Stimulated activated CD4-positive, alpha-beta T cell treated with anti-CD3 and anti-CD28 coated beads, Interleukin-4, amount 100 ng/mL, for 24 hours (primary cell): ENCODE data around the gene HIC2.
"Not testable (repeated sequence)": the region's sequence is repeated elsewhere in the genome, so short reads cannot be mapped to it uniquely, and the experiment has no call there.

ENCODE experiments used
- DNase-seq: peaks from one replicate; pipeline ENCODE4 v3.0.0-alpha.2; 2020

The HIC2 gene

GRCh38 chr22:21451545-21452520 is 34.7 kb downstream of the HIC2 start:
- DNase-seq: no peak

DNA sequence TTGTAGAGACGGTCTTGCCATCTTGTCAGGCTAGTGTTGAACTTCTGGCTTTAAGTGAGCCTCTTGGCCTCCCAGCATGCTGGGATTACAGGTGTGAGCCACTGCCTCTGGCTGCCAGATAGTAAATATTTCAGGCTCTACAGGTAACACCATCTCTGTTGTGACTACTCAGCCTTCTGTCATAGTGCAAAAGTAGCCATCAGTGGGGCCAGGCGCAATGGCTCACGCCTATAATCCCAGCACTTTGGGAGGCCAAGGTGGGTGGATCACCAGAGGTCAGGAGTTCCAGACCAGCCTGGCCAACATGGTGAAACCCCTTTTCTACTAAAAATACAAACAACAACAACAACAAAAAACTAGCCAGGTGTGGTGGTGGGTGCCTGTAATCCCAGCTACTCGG is 35.5 kb downstream of the HIC2 start:
- not testable (repeated sequence) for DNase-seq

DNA sequence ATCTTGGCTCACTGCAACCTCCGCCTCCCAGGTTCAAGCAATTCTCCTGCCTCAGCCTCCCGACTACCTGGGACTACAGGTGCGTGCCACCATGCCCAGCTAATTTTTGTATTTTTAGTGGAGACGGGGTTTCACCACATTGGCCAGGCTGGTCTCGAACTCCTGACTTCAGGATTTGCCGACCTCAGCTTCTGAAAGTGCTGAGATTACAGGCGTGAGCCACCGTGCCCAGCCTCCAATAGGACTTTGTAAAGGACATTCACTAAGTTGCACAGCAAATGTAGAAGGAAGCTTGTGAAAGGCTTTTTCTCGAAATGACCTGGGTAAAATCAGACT is 37.8 kb downstream of the HIC2 start:
- DNase-seq: not testable (repeated sequence)

DNA sequence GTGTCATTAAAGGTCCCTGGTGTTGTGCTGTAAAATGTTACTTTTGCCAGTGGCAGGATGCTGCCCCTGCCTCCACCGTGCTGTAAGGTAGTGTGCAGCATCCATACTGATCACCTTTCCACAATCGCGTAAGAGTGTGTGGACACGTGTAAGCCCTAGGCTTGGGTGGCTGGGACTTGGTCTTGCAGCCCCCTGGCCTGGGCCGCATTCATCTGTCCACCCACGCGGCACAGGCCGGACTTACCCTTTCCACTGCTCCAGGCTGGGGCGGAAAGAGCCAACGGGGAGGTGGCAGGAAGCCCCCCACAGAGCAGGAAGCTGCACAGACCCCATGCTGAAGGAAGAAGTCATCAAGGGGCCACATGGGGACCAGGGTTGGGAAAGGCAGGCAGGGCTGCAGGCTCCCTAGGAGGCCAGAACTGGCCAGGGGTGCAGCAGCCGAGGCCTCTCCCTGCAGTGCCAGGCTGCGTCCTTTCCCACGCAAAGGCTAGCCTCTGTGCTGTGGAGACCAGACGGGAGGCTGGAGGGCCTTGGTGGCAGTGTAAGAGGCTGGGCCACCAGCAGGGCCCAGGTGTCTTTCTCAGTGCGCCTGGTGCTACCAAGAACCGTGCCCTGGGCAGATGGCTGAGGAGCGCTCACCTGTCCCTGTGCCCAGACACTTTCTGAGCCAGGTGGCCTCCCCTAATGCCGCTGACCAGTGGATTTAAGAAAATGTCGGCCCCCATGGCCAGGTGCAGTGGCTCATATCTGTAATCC is 38.3 kb downstream of the HIC2 start:
- DNase-seq: no peak

DNA sequence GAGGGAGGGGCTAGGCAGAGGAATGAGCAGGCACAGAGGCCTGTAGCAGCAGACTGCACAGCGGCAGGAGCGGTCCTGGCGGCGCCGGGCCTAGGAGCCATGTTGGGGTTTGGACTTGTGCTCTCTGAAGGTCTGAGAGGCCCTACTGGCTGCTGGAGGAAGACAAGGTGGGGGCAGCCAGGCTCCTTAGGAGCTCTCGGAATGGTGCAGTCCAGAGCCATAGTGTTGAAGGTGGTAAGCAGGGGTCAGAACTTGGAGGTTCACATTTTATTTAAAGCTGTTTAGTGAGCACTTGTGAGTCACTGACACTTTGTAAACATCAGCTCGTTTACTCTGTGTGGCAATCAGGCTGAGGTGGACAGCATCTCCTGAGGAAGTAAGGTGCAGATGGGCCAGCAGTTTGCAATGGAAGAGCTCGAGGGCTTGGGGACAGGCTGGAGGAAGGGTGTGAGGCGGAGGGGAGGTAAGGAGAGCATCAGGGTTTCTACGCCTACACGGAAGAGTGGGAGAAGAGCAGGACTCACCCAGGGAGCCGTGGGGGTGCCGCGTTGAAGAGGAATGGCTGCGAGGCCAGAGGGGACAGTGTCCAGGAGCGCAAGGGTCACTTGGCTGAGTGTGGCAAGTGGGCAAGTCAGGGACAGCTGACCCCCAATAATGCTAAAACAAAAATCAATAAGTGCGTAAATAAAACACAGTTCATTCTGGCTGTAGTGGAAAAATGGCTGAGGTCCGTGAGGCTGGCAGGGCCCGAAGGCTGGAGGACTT is 40.0 kb downstream of the HIC2 start:
- DNase-seq: no peak

DNA sequence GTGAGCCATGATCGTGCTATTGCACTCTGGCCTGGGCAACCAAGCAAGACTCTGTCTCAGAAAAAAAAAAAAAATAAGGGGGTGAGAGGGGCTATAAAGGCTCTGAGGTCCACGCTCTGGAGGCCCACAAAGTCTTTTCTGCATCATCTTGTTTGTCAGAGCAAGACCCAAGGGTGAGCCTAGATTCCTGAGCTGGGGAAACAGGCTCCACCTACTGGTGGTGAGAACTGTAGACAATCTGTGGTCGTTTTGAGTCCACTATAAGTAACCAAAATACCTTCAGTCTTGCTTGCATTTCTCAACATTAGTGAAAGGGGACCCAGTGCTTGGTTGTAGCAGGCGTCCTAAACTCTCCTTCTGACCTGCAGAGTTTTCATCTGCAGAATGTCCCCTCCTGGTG is 45.5 kb downstream of the HIC2 start:
- not testable (repeated sequence) for DNase-seq

GRCh38 chr22:21467337-21468193 is 50.4 kb downstream of the HIC2 start, which contains the start of gene TMEM191C:
TSS of gene TMEM191C (plus strand) at chr22:21467387. CDS start at chr22:21467460, 73 bp downstream.
- not testable (repeated sequence) for DNase-seq

DNA sequence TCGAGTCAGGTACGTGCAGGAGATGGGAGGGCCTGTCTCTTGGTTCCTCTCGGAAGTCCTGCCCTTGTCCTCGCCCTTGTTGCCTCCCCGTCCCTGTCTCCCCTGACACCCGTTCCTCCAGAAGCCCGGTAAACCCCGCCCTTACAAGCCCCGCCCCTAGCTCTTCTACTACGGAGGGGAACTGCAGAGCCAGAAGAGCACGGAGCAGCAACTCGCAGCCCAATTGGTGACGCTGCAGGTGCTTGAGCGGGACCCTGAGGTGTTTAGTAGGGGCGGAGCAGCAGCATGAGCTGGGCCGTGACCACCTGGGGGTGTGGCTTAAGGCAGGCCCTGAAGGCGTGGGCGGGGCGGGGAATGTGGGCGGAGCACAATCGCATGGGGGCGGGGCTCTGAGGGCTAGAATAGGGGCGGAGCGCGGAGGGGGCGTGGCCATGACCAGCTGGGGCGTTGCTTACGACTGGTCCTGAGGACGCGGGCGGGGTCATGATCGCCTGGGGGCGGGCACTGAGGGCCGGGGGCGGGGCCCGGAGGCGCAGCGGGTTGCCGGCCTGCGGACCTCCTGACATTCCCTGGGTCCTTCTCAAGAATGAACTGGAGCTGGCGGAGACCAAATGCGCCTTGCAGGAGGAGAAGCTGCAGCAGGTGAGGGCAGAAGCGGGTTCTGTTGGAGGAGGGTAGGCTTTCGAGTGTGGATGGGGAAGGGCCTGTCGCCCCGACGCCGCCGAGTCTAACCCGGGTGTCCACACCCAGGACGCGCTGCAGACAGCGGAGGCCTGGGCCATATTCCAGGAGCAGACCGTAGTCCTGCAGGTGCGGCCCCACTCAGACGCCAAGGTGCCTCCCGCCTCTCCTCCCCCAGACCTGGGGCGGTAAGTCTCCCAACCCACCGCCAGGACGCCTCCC is 51.3 kb downstream of the HIC2 start:
- DNase-seq: peak; percentile 92

DNA sequence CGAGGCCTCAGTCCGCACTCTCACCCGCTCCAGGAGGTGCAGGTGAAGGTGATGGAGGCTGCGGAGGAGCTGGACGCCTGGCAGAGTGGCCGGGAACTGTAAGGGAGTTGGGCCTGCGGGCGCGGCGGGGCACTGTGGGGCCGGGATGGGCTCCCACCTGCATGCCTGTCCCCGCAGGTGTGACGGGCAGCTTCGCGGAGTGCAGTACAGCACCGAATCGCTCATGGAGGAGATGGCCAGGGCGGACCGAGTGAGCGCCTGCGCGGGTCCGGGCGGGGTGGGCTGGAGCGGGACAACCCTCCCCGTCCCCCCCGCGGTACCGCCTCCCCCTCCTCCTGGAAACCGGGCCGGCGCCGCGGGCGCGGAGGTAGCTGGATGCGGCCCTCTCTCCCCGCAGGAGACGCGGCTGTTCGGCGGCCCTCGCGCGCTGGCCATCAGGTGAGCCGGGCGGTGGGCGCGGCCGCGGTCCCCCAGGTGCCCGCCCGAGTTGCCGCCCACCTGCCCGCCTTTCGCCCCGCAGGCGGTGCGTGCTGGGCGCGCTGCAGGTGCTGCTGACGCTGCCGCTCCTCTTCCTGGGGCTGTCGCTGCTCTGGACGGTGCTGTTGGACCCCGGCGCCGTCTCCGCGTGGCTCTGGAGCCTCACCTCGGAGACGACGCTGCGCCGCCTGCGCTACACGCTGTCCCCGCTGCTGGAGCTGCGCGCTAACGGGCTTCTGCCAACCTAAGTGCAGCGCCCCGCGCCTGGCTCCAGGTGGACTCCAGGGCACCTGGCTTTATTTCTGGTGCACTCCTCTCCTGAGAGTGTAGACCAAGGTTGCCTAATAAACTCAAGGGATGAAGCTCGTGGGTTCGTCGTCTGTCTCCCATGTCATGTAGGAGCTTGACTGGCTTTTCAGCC is 52.2 kb downstream of the HIC2 start:
- not testable (repeated sequence) for DNase-seq

GRCh38 chr22:21472984-21473383 is 55.8 kb downstream of the HIC2 start:
- not testable (repeated sequence) for DNase-seq

DNA sequence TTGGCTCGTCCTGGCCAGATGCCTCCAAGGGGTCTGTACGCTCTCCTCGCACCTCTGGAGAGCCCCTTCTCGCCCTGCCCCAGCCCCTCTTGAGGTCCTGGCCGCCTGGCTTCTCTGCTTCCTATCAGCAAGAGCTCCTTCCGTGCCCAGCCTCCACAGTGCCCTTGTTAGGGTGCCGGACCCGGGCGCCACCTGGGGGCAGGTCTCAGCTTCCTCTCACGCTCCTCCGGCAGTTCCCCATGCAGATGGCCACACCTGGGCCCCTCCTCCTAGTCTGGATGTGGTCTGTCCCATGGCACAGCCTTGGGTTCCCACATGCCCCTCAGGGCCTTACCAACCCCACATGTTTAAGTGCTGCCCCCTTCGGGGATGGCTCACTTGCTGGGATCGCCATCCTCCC is 56.5 kb downstream of the HIC2 start:
- not testable (repeated sequence) for DNase-seq

DNA sequence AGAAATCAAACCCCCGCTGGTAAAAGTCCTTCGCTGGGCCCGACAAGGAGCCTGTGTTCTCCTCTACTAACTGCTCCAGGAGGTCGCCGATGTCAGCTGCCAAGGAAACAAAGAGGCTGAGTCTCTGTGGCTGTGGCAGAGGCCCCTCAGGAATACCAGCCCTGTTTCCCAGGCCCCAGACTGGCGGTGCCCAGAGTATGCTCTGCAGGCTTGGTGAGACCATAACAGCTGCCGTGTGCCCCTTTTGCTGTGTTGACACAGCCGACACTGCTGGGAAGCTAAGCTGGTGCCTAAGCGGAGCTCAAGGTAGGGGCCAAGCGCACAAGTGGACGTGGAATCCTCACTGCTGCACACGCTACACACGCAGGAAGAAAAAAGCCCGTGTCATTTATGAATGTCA is 66.9 kb downstream of the HIC2 start:
- DNase-seq: not testable (repeated sequence)

DNA sequence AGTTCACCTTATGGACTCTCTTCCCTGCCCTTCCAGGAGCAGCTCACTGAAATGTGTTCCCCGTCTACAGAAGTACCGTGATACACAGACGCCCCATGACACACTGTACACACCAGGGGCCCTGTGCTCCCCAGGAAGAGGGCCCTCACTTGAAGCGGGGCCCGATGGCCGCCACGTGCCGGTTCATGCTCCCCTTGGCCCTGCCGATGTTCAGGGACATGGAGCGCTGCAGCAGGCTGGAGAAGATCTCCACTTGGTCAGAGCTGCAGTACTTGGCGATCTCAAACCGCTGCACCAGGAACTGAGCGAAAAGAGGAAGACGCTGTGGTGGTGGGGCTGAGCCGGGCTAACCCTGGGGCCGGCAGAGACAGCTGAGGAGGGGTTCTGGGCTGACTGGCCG is 70.6 kb downstream of the HIC2 start:
- not testable (repeated sequence) for DNase-seq

DNA sequence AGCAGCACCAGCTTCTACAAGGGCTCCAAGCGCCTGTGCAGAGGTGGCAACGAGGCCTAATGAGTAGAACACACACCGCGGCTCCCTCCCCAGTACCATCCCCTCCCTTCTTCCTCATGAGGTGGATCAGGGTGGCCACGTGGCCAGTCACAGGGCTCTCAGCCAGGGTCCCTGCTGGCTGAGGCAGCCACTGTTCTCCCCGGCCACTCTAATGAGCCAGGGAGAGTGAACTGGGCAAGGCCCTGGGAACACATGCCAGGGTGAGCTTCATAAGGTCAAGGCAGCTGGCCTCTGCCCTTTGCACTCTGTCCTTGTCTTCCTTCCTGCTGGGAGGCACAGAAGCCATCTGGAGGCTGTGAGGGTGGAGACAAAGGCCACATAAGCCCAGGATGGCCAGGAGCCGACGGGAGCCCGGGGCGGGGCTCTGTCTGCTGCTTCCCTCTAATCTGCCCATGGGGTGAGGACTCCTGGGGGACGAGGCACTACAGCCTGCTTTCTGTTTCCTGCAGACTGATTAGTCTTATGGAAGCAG is 72.0 kb downstream of the HIC2 start:
- not testable (repeated sequence) for DNase-seq

DNA sequence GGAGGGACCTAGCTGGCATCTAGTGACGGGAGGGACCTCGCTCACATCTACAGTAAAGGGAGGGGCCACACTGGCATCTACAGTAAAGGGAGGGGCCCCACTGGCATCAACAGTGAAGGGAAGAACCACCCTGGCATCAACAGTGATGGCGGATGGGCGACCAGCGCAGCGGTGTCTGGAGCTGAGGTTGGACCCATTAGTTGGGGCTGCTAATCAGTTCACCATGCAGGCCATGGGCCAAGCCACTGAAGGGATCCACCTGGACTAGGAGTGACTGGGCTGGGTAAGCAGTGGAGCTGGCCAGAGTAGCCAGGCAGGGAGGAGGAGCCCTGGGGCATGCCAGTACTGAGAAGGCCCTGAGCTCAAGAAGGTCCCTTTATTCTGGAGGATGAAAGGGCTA is 73.4 kb downstream of the HIC2 start:
- DNase-seq: not testable (repeated sequence)

DNA sequence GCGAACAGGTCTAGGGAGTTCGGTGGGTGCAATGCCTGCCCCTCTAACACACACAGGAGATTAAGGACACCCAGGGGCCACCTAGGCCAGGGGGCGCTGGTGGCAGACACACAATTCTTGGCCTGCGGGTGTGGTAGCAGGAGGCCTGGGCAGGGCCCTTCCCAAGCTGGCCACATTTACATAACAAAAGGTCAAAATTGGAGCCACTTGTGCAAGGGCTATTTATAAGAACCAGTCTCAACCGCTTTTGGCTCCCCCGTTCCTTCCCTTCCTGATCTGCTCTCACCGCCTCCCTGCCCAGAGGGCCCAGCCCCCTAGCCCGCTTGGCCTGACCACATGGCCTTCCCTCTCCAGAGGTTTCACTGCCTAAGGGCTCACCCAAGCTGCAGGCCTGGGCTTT is 75.1 kb downstream of the HIC2 start:
- DNase-seq: not testable (repeated sequence)

DNA sequence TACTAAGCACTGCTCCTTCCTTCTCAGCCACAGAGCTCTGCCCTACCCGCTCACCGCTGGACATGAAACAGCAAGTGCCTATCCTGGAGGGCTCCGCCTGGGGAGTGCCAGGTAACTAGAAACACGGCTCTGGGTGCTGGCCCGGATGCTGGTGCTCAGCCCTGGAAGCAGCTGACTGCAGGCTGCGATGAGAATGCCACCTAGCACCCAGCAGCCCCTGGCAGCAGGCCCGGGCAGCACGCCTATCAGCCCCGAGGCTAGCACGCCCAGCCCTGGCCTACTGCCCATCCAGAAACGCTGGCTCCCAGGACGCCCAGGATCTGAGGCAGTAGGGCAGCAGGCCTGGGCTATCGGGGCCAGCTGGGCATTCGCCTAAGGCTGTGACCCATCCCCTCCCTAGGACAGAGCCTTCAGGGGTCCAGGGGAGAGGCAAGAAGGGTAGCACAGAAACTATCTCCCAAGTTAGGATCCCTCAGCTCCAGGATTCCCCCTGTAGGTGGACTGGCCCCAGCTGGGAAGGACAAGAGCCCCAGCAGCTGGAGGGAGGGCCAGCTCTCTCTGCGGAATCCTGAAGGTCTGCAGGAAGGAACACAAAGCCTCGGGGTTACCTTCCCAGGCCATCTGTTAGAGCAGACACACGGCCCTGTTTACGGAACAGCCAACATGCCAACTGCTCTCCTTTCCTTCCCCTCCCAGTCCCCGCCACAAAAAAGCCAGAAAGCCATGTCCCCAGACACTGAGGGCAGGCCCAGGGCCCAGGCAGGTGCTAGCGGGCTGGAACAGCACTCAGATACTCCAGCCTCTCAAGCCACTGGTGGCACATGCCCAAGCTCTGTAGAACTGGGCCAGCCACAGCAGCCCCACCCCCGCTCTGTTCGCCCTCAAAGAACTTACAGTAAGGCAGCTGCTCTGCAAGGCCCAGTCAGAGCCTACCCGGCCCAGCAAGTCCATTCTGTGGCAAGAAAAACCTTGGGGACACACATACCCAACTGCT is 76.9 kb downstream of the HIC2 start:
- DNase-seq: not testable (repeated sequence)

GRCh38 chr22:21497984-21498383 is 80.8 kb downstream of the HIC2 start:
- not testable (repeated sequence) for DNase-seq
